Fibroblast of peridontal ligament (primary cell): ENCODE measurements around the gene TRABD2B.

Experiments
- DNase-seq: peaks from one replicate; pipeline ENCODE4 v3.0.0-alpha.2; 2010; ENCODE audit errors: extremely low read depth

The TRABD2B gene

DNA sequence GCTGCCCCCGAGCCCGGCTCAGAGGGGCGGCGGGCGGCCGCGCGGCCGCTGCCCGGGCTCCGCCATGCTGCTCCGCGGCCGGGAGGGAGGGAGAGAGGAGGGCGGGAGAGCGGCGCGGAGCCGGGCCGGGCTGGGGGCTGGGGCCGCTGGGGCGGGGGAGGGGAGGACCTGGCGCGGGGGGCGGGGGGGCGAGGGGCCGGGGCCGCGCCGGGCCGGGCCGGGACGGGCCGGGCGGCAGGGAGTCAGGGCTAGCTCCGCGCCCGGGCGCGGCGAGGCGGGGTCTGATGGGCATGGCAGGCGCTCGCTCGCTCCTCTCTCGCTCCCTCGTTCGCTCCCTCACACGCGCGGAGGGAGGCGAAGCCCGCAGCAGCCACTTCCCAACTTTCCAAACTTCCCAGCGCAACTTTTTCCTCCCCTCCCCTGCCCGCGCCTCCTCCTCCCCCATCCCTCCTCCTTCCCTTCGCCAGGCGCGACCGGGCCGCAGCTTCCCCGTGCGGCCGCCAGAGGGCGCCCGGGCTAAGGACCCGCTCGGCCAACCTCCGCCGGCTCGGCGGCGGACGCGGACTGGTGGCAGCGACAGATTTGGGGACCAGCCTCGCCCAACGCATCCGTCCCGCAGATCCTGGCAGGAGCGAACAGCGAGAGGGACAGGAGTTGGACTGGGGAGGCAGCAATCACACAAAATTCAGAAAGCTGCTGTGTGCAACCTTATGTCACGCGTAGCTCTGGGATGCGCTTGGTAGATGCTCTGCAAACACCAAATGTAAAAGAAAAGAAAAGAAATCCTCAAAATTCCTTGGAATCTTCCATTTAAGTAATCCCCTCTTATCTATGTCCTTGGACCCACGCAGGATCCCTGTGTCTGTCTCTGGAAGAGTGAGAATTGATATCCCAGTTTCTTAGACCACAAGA lies at the start of gene TRABD2B:
Gene TRABD2B (minus strand): TSS at position 97 of the 912 bp plus-strand sequence.
- peak; percentile 67 for DNase-seq

DNA sequence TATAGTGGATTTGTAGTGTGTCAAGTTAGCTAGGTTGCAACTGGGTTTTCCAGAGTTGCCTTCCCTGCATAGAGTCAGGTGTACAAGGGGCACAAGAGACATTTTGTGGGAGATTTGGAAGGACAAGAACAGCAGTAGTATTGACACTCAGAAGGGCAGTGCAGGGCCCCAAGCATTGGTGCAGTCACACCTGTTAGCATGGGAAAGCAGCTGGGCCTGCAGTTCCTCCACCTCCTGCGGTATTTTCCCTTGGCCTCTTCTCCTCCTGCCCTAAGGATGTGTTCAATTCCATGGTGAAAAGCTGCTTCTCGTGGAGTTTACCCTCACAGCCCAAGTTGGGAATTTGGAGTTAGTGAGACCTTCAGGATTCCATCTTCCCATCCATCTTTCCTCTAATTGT lies 47.1 kb upstream of the TRABD2B start:
- DNase-seq: no peak

DNA sequence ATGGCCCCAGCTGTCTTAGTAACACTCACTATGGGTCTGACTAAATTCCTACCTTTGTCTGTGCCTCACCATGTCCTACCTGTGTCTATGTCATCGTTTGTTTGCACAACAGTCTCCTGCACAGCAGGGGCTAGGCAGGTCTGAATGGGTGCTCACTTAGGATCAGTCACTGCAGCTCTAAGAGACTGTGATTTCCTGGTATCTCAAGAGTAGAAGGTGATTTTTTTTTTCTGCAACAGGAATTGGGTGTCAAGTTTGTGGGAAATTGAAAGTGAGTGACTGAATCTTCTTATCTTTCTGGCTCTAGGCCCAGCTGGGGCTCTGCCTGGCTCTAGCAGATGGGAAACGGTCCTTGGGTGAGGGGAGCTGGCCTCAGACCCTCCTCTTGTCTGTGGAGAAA lies 46.4 kb upstream of the TRABD2B start:
- no peak for DNase-seq

DNA sequence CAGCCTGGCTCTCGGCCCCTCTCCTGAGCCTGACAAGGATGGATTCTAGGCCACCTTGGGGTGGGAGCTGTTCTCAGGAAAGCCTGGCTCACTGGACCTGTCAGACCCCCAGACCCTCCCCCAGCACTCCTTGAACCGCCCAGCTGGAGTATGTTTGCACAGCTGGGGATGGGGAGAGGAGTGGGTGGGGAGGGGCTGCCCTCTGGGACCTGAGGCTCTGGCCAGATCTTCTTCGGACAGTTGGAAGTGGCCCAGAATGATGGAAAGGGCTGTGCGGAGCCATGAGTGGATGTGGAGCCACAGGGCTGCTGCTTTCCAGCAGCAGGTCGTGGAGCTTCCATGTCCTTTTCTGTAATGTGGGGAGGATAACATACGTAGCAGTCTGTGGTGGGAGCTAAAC lies 43.0 kb upstream of the TRABD2B start:
- DNase-seq: no peak

DNA sequence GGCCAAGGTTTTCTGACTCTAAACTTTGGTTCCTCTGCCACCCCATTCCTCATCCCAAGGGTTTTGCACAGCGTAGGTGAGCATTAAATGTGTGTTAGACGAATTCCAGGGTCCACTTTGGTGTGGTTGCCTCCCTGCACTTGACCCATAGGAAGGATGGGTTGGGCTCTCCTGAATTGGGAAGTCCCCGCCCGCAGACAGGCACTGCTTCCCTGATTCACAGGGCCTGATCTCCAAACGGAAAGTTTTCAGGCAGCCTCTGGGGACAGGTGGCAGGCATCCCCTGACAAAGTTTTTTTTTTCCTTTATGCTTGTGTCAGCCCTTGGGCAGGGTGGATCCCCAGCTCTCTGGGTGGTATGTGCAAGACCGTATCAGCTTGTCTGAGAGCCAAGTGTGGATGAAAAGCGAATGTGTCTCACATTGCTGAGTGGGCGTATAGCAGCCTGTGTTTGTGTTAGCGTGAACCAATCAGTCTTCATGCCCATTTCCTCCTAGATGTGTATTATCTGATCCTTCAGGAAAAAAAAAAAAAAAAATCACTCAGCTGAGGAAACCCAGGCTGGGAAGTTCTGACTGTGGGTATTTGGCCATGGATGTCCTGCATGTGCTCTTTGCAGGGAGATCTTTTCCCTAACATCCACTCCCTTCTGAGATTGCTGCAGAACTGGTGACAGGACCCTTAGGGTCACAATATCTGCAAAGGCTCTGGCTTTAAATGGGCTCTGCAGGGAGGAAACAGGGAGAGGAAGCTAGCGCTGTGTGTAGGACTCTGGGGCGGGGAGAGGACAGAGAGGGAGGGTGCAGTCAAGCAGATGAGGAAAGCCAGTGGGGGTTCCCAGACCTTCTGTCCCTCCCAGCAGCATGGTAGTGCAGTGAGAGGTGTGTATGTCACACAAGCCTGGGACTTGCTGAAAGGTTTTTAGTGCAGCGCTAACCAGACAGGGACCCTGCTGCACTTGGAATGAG lies 42.2 kb upstream of the TRABD2B start:
- peak; percentile 42 for DNase-seq

DNA sequence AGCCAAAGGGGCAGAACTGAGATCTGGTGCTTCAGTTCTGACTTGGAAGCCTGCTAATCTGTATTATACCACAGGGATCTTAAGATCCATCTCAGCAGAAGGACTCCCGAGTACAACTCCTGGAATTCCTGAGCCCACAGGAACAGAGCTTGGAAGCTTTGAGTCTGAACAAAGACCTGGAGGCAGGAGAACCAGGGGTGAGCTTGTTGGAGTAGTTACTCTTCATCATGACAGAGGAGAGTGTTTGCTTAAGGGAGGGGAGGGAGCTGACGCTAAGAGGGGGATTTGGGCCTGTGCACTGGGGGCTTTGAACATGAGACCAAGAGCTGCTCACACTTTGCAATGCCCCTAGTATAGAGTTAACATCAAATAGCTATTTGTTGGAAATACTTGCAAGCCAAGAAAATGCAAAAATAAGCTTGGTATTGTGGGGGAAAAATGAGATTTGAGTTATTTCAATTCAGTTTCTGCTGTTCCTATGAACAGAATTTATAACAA lies 41.1 kb upstream of the TRABD2B start:
- DNase-seq: no peak

DNA sequence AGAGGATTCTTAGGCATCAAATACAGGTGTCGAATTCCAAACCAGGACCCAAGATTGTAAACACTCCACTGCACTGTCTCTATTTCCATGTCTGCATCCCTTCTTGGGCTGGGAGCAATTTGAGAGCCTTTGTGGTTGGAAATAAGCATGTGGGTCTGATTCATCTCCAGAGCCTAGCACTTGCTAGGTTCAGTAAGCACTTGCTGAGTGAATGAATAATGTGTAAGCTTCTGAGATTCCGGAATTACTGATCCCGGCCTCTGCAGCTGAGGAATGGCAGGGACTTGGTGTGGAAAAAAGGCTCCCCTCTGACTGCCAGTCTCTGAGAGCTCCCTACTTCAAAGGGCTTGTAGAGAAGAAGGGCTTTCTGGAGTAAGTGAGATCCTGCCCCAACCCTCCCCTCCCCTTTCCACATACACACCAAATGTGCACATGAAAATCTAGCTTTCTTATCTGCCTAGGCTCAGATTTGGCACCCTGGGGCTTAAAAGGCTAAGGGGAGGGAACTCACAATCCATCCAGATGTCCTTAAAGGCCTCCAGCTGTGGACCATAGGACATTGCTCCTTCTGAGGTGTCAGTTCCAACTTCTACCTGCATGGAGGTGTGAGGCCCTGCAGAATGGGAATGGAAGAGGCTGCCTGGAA lies 39.6 kb upstream of the TRABD2B start:
- DNase-seq: peak; percentile 79

DNA sequence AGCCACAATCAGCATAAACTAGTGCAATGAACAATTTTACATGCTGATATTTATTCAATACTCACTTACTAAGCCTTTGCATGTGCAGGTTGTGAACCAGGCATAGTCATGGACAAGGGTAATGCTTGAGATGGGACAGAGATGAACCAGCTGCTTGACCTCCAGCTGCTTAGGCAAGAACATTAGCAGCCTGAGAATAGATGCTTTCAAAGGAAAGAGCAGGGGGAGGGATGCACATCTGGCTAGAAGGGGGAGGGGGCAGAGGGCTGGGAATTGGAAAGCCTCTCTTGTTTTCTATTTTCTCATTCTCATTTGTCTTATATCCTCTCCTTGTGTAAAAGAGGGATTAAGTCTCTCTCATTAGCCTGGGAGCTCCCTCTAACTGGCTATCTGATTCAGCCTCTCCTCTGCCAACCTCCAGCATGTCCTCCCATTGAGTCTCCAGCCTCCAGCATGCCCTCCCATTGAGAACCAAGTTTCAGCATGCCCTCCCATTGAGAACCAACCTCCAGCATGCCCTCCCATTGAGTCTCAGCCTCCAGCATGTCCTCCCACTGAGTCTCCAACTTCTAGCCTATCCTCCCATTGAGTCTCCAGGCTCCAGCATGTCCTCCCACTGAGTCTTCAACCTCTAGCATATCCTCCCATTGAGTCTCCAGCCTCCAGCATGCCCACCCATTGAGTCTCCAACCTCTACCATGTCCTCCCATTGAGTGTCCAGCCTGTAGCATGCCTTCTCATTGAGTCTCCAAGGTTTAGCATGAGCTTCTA lies 38.4 kb upstream of the TRABD2B start:
- DNase-seq: no peak

DNA sequence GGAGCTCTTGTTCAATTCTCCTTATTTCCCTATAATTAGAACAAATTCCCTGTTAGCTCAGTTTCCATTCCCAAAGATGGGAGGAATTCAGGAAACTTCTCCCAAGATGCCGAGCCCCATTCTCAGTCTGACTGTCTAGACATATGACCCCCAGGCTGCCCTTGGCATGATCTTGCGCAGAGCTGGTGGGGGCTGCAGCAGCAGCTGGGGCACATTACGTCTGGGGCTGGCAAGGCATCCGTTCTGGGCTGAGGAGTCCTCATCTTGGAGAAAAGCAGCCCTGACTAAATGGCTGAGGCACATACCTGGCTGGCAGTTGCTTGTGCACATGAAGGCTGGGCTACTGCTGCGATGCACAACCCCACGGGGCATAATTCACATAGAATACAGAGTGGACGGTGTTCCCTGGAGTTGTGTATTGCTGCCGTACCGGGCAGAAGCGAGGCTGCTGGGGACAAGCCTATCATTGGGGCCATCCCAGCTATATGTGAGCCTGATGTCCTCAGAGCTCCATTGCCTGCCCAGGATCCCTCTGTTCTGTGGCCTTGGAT lies 36.4 kb upstream of the TRABD2B start:
- DNase-seq: no peak

DNA sequence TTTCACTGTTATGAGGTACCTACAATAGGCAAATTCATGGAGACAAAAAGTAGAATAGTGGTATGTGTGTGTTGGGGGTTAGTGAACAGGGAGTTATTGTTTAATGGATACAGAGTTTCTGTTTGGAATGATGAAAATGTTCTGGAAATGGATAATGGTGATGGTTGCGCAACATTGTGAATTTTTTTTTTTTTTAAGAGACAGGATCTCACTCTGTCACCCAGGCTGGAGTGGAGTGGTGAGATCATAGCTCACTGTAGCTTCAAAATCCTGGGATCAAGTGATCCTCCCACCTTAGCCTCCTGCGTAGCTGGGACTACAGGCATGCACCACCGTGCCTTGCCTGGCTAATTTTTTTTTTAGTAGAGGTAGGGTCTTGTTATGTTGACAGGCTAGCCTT lies 34.5 kb upstream of the TRABD2B start:
- peak; percentile 26 for DNase-seq

DNA sequence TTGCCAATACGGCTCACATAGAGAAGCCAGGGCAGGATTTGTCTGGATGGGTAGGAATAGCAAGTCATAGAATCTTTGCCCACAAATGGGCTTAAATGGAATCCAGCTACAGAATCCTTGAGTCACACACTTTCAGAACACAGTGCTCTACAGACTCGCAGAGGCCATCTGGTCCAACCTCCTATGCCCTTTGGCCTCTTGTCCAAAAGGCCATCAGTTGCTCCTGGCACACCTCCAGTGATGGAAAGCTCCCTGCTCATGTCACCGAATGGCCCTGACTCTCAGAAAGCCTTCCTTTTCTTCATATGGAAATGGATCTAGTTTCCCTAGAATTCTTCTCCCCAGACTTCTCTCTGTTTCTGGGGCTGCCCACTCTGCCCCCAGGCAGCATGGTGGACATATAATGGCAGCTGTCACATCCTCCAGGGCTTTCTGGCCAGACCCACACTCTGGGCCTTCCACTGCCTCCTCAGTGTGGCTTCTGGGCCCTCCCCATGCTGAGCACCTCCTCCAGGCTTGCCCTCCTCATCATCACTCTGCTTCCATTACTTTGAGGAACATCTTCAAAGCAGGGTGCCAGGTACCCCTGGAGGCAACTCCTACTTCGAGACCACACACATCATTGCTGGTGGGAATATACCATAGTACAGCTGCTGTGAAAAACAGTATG lies 33.6 kb upstream of the TRABD2B start:
- DNase-seq: no peak

DNA sequence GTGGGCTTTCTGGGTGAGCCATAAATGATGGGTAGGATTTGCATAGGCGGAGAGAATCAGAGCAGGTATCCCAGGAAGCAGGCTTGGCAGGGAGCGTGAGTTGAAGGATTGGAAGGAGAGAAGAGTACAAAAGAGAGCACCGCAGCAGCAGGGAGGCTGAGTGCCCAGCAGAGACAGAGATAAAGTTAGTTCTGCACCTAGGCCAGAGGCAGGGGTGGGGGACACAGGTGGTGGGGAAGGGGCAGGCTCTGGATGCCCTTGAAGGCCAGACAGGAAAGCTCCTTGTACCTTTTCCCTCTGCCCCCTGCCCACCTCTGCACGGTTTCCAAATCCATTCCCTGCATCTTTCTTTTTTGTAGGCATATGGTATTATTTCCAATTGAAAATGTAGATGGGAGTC lies 33.0 kb upstream of the TRABD2B start:
- no peak for DNase-seq

DNA sequence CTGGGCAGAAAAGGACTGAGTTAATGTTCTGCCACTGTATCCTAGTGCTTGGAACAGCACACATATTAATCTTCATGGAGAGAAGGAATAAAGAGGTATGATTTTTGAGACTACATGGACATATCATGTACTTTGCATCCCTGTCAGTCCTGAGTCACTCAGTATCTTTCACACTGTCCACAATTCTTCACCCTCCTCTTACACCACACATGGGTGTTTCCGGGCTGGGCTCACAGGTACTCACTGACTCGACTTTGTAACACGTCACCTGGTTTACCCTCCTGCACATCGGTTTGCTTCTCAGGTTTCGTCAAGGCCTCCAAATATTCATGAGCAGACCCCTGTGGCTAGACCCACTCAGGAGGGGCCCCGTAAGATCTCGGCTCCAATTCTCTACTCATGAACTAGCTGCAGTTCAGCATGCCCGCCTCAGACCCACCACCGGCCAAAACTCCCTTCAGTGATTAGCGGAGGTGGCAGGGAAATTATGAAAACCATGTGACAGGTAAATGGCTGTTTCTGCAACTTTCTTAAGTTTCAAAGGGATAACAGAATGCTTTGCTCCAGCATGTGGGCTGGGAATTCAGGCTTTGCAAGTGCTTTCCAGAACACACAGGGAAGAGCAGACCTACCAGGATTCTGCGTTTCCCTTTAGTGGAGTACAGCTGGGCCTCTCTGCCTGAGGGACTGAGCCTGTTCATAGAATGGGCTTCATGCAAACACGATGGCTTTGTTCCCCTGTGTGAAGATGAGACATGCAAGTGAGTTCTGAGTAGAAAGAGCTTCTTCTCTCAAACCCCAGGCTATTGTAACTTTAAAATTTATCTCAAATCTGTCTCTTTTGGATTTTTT lies 31.3 kb upstream of the TRABD2B start:
- no peak for DNase-seq

DNA sequence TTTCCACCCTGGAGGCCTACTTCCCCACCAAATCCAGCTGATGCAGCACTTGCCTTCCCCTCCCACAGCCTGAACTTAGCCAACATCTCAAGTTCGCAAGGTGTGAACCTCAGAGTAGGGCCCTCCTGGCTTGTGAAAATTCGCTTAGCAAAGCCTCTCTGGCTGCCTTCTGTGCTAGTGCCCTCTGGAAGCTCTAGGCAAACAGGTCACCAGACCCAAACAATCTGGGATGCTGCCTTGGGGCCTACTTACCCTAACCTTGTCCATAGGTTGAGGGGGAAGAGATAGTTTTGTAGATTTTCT lies 30.3 kb upstream of the TRABD2B start:
- DNase-seq: no peak

DNA sequence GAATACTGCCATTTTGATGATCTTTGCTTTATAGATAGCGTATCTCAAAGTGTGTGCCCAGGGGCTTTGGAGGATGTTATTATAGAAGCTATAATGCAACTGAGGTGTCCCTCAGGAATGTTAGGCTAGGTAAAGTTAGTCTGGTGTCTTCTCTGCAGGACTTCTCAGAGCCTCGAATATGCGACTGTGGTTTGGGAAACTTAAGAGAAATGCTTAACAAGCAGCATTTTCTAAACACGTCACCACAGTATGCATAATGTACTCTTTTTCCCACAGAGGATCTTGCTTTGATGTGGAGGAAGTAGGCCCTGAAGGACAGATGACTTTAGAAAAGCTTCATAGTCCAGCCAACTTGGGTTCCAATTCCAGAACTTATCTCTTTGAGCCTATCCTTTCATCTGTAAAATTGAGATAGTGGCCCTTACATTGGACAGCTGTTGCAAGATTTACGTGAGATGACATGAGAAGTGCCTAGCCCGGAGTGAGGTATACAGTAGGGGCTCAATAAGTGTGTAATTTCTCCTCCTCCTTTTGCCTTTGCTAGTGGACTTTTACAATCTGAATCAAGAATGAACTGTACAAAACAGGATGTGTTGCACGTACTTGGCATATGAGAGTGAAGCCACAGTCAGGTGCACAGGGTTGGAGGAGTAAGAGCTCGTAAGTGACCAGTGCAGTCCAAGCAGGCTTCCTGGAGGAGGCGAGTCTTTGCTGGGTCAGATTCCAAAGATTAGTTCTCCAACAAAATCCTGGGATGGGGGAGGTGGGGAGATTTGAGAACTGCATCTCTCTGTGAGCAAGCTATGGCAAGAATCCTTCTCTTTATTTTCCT lies 29.7 kb upstream of the TRABD2B start:
- DNase-seq: no peak

DNA sequence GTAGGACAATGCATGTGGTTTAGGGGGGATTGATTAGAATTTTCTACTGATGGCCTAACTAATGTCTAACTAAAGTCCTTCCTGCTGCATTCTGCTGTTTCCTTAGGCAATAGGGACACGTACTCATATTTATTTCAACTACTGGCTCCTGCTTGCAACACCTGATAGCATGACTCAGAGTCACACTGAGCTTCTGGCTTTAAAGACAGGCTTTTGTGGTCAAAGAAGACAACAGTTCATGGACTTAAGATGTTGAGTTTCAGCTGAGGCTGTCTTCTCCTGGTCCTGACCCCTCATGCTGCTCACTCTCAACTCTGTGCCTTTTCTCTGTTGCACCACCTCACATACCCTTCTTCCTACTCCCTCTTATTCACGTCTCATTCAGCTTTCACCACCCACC lies 29.1 kb upstream of the TRABD2B start:
- no peak for DNase-seq

DNA sequence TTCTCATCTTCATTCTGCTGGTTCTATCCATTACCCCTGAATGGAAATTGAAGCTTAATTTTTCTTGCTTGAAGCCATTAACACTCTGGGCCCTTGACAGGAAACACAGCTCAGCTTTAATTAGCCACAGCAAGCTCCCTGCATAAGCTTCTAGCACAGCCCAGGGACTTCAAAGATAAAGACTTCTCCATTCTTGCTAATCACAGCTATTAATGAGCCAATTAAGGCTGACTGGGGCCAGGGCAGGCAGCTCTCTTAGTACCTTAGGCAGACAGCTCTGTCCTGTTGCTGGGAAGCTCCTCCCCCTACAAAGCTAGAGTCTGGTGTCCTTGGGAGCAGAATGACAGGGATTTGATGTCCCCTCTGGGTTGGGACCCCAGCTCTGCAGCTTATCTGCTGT lies 27.9 kb upstream of the TRABD2B start:
- no peak for DNase-seq

DNA sequence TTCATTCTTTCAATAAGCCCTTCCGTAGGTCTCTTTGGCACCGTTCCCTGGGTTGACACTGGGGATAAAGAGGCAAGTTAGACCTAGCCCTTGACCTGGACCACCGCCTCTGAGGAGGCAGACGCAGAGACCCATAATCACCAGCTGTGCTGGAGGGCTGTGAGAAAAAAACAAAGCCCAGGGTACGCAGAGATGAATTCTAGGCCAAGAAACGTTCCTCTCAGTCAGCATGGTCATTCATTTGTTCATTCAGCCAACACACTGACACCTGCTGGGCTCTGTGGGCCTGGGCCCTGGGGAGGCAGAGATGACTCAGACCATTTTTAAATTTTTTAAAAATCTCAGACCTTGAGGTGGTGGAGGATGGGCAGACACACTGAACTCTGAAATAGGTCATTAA lies 26.3 kb upstream of the TRABD2B start:
- DNase-seq: no peak

DNA sequence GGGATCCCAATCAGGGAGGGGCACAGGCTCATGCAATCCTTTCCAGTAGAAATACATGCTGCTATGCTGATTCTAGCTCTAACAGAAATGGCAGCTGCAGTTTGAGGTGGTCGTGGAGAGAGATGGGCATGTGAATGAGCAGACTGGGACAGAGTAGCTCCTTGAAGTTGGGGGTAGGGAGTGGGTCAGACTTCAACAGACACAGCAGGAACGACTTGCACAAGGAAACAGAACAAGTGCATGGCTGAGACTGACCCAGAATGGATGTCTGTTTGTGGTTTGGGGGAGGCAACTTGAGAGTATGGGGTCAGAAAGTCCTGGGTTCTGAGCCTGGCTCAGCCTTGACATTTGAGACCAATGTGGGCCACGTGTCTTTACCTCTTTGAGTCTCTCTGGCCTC lies 25.1 kb upstream of the TRABD2B start:
- DNase-seq: no peak
